Measurements from ENCODE around the gene PAPOLA. TPM values are rescaled to one million over a fixed set of nuclear protein-coding genes. Genes with fewer than 3 reads are reported as not detected.

Gene PAPOLA
- total RNA-seq, 1 experiment from 2014 or later: 223 TPM

DNA sequence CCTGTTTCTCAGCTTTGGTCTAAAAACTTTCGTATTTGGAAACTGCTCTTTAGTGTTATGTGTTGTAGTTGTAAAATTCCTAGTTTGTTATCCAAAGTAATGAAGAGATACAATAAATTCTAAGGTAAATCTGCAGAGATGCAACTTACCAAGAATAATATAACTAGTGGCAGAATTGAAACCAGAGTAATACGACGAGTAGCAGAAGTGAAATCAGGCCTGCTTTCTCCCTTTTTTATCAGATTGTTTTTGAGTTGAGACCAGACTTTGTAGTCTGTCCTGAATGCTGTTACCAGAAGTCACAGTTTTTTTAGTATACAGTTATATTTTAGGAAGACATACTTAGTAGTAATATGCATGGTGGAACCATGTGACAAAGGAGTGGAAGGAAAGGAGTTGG lies 12.5 kb downstream of the PAPOLA start (continued):
- TF ChIP-seq, protein P1, sequence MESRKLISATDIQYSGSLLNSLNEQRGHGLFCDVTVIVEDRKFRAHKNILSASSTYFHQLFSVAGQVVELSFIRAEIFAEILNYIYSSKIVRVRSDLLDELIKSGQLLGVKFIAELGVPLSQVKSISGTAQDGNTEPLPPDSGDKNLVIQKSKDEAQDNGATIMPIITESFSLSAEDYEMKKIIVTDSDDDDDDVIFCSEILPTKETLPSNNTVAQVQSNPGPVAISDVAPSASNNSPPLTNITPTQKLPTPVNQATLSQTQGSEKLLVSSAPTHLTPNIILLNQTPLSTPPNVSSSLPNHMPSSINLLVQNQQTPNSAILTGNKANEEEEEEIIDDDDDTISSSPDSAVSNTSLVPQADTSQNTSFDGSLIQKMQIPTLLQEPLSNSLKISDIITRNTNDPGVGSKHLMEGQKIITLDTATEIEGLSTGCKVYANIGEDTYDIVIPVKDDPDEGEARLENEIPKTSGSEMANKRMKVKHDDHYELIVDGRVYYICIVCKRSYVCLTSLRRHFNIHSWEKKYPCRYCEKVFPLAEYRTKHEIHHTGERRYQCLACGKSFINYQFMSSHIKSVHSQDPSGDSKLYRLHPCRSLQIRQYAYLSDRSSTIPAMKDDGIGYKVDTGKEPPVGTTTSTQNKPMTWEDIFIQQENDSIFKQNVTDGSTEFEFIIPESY (IDR thresholded peaks at IDR 0.05; ENCODE audit: extremely low read depth, insufficient replicate concordance, low read length): no peak
- no peak for TF ChIP-seq ELF1 (IDR thresholded peaks at IDR 0.05; ENCODE audit: borderline replicate concordance, low read depth)
- no peak for TF ChIP-seq CBX3 (IDR thresholded peaks at IDR 0.05; ENCODE audit: low read depth)
- no peak for TF ChIP-seq YY1 (IDR thresholded peaks at IDR 0.05; ENCODE audit: extremely low read depth, insufficient replicate concordance, low read depth, low read length)
- no peak for TF ChIP-seq RAD21 (IDR thresholded peaks at IDR 0.05; ENCODE audit: low read depth)
- TF ChIP-seq JUND (IDR thresholded peaks at IDR 0.05): no peak
- TF ChIP-seq, protein P2, sequence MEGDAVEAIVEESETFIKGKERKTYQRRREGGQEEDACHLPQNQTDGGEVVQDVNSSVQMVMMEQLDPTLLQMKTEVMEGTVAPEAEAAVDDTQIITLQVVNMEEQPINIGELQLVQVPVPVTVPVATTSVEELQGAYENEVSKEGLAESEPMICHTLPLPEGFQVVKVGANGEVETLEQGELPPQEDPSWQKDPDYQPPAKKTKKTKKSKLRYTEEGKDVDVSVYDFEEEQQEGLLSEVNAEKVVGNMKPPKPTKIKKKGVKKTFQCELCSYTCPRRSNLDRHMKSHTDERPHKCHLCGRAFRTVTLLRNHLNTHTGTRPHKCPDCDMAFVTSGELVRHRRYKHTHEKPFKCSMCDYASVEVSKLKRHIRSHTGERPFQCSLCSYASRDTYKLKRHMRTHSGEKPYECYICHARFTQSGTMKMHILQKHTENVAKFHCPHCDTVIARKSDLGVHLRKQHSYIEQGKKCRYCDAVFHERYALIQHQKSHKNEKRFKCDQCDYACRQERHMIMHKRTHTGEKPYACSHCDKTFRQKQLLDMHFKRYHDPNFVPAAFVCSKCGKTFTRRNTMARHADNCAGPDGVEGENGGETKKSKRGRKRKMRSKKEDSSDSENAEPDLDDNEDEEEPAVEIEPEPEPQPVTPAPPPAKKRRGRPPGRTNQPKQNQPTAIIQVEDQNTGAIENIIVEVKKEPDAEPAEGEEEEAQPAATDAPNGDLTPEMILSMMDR (IDR thresholded peaks at IDR 0.05 in 2 of 3, conservative IDR thresholded peaks at IDR 0.05 in 1 of 3; ENCODE audit: borderline replicate concordance in 1 of 3, insufficient read depth in 1 of 3, low read depth in 2 of 3, low read length in 2 of 3): no peak
- TF ChIP-seq SP1 (IDR thresholded peaks at IDR 0.05; ENCODE audit: low read depth): no peak

DNA sequence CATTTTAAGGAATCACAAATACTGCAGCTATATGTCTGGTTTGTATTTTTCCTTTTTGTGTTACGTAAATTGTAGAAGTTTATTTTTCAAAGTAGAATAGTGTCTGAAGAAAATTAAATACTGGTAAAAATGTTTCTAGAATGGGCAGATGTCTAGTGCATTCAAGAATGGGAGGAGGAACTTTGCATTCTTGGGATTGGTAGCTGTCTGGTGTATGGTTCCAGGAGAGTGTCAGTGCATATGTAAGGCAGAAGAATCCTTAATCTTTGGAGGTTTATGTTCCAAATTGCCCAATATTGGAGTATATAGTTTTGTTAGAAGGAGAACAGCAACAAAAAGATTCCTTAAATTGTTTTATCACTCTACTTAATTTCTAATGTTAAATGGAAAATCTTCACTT lies 13.5 kb downstream of the PAPOLA start:
- CTCF ChIA-PET: no interaction called here
- BruUV-seq (replicated peaks): no TSS peak
- no peaks in the 10 kb centered on the region for H3K4me1 ChIP-seq (ENCODE audit: control insufficient read depth in 1 of 2, insufficient read depth in 2 of 2, low read length in 2 of 2)
- no peaks in the 10 kb centered on the region for H3K9me3 ChIP-seq (ENCODE audit: control insufficient read depth in 1 of 2, insufficient read depth in 1 of 2, low read depth in 1 of 2, low read length in 2 of 2)
- H3K9ac ChIP-seq (ENCODE audit: low read length): no peak overlapping the region
- no peak overlapping the region for H3K4me2 ChIP-seq (ENCODE audit: low read length)
- no peak for ATAC-seq
- no peaks in the 10 kb centered on the region for H3K9me2 ChIP-seq (ENCODE audit: insufficient read depth)
- H3K27ac ChIP-seq (ENCODE audit: low read depth, low read length): no peak overlapping the region
- no peaks in the 10 kb centered on the region for H3K27me3 ChIP-seq (ENCODE audit: insufficient read depth, low read length)
- H3K4me3 ChIP-seq (replicated peaks in 1 of 2; ENCODE audit: low read depth in 1 of 2, low read length in 2 of 2): no peak overlapping the region
- intact Hi-C loops (cut with micrococcal nuclease): no loop called here
- POLR2A ChIA-PET: no interaction called here
- H2AFZ ChIP-seq (ENCODE audit: low read depth, low read length, poor library complexity, severe bottlenecking): no peak overlapping the region
- no peak for DNase-seq (ENCODE audit: low read depth, low spot score)
- peaks cover 55% of the 10 kb centered on the region for H4K20me1 ChIP-seq (ENCODE audit: insufficient read depth)
- H3K79me2 ChIP-seq (ENCODE audit: insufficient read depth, low read length): peaks cover 100% of the 10 kb centered on the region
- RAD21 ChIA-PET (ENCODE audit: low non-redundant PET in 1 of 2, low total read pairs in 2 of 2, uncharacterized antibody in 2 of 2, unreplicated experiment in 2 of 2): no interaction called here
- H3K36me3 ChIP-seq (ENCODE audit: control insufficient read depth in 1 of 2, insufficient read depth in 2 of 2, low read length in 2 of 2): no peaks in the 10 kb centered on the region
- TF ChIP-seq, protein P1 (IDR thresholded peaks at IDR 0.05; ENCODE audit: extremely low read depth, insufficient replicate concordance, low read length): no peak
- TF ChIP-seq EZH2phosphoT487 (IDR thresholded peaks at IDR 0.05; ENCODE audit: borderline replicate concordance) (no peak), ELF1 (IDR thresholded peaks at IDR 0.05; ENCODE audit: borderline replicate concordance, low read depth) (no peak), FOSL1 (IDR thresholded peaks at IDR 0.05; ENCODE audit: low read depth) (no peak), ZNF274 (IDR thresholded peaks at IDR 0.05; ENCODE audit: low read depth, low read length) (no peak), YY1 (IDR thresholded peaks at IDR 0.05; ENCODE audit: extremely low read depth, insufficient replicate concordance, low read depth, low read length) (no peak), SP1 (IDR thresholded peaks at IDR 0.05; ENCODE audit: low read depth) (no peak), EZH2 (IDR thresholded peaks at IDR 0.05) (no peak), RAD21 (IDR thresholded peaks at IDR 0.05; ENCODE audit: low read depth) (no peak), EGR1 (IDR thresholded peaks at IDR 0.05; ENCODE audit: low read depth) (no peak), TCF7L2 (IDR thresholded peaks at IDR 0.05; ENCODE audit: borderline replicate concordance, extremely low read depth, insufficient read depth, insufficient read length) (no peak)
- TF ChIP-seq, protein P2 (IDR thresholded peaks at IDR 0.05 in 2 of 3, conservative IDR thresholded peaks at IDR 0.05 in 1 of 3; ENCODE audit: borderline replicate concordance in 1 of 3, insufficient read depth in 1 of 3, low read depth in 2 of 3, low read length in 2 of 3): no peak
- TF ChIP-seq, protein P3, sequence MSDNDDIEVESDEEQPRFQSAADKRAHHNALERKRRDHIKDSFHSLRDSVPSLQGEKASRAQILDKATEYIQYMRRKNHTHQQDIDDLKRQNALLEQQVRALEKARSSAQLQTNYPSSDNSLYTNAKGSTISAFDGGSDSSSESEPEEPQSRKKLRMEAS (IDR thresholded peaks at IDR 0.05): no peak

Data from HCT116 (cell line).